RPMI8226 (cell line): ENCODE data around the gene ZNF784.
A peak's percentile ranks its signal among the peaks of the same experiment; 100 is the strongest.

Experiments used
- DNase-seq: peaks from one replicate; pipeline ENCODE4 v3.0.0-alpha.2; 2015

Gene ZNF784

GRCh38 chr19:55617426-55617825, 6.9 kb downstream of the ZNF784 start:
- no peak for DNase-seq

- no peak for DNase-seq
Measured at GRCh38 chr19:55616395-55616875, 7.9 kb downstream of the ZNF784 start.

- DNase-seq, result no peak
Measured at GRCh38 chr19:55615543-55616394, 8.6 kb downstream of the ZNF784 start.

- DNase-seq, result no peak
Measured at GRCh38 chr19:55614711-55615542, 9.4 kb downstream of the ZNF784 start.

- DNase-seq, result no peak
Measured at GRCh38 chr19:55613930-55614710, 10.2 kb downstream of the ZNF784 start.

- DNase-seq, result no peak
Measured at GRCh38 chr19:55613396-55613795, 11.0 kb downstream of the ZNF784 start.

GRCh38 chr19:55611983-55612645, 12.3 kb downstream of the ZNF784 start:
- DNase-seq, result peak; percentile 10

GRCh38 chr19:55611300-55611982, 12.9 kb downstream of the ZNF784 start:
- DNase-seq, result no peak

GRCh38 chr19:55609326-55609725, 15.0 kb downstream of the ZNF784 start:
- no peak for DNase-seq

GRCh38 chr19:55606817-55607216, 17.5 kb downstream of the ZNF784 start:
- no peak for DNase-seq

- no peak for DNase-seq
Measured at GRCh38 chr19:55606471-55606787, 17.9 kb downstream of the ZNF784 start.

- DNase-seq, result peak; percentile 82
Measured at GRCh38 chr19:55605637-55606470, 18.5 kb downstream of the ZNF784 start, which contains the start of gene ZNF865. ZNF865 (plus strand) TSS chr19:55605647; CDS start chr19:55613619, 7,972 bp downstream.

- DNase-seq, result peak; percentile 98
Measured at GRCh38 chr19:55605207-55605636, 19.1 kb downstream of the ZNF784 start.

GRCh38 chr19:55603581-55604292, 20.6 kb downstream of the ZNF784 start:
- DNase-seq, result no peak

GRCh38 chr19:55603115-55603514, 21.3 kb downstream of the ZNF784 start:
- no peak for DNase-seq

- DNase-seq, result no peak
Measured at GRCh38 chr19:55602104-55603001, 22.0 kb downstream of the ZNF784 start.

- no peak for DNase-seq
Measured at GRCh38 chr19:55601084-55601483, 23.3 kb downstream of the ZNF784 start.

GRCh38 chr19:55600662-55601028, 23.7 kb downstream of the ZNF784 start:
- DNase-seq, result no peak
